Lower leg skin (tissue), 3 donors: Measurements from ENCODE around the gene UTF1.

Experiments
- POLR2A ChIP-seq, 2 donors: fragments of 450-650 bp; IDR thresholded peaks; one replicate each; pipeline ENCODE4 v1.6.1; 2016 to 2017; ENCODE audit warnings: antibody characterized with exemption in 2 of 2, mild to moderate bottlenecking in 1 of 2, moderate library complexity in 1 of 2
- TF ChIP-seq, protein P1 (sequence below), 3 donors: fragments of 450-650 bp; IDR thresholded peaks; one replicate each; pipeline ENCODE4 v1.5.1; 2016; ENCODE audit warnings: antibody characterized with exemption in 3 of 3, mild to moderate bottlenecking in 3 of 3, moderate library complexity in 2 of 3

DNA sequence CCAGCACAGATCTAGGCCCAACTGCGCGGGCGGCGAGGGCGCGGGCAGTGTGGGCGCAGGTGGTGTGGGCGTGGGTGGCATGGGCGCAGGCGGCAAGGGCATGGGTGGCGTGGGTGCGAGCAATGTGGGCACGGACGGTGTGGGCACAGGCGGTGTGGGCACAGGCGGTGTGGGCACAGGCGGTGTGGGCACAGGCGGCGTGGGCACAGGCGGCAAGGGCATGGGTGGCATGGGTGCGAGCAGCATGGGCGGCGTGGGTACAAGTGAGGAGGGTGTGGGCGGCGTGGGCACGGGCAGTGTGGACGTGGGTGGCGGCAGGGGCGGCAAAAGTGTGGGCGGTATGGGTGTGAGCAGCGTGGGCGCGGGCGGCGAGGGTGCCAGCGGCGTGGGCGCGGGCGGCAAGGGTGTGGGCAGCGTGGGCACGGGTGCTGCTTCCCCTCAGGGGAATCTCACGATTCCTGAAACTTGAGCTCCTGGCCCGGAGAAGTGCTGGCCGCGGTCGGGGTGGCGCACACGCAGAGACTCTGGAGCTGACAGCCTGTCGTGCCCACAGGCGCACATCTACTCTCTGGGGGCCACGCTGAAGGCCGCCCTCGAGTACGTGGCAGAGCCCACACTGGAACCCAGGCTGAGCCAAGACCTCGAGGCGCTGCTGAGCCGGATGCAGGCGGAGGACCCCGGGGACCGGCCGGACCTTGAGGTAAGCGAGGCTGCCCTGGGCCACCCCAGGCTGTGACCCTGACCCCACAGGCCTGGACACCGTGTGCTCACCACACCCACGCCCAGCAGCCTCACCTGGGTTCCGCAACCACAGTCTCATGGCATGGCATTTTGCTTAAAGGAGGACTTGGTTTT is 47.0 kb upstream of the UTF1 start:
- TF ChIP-seq, protein P1, sequence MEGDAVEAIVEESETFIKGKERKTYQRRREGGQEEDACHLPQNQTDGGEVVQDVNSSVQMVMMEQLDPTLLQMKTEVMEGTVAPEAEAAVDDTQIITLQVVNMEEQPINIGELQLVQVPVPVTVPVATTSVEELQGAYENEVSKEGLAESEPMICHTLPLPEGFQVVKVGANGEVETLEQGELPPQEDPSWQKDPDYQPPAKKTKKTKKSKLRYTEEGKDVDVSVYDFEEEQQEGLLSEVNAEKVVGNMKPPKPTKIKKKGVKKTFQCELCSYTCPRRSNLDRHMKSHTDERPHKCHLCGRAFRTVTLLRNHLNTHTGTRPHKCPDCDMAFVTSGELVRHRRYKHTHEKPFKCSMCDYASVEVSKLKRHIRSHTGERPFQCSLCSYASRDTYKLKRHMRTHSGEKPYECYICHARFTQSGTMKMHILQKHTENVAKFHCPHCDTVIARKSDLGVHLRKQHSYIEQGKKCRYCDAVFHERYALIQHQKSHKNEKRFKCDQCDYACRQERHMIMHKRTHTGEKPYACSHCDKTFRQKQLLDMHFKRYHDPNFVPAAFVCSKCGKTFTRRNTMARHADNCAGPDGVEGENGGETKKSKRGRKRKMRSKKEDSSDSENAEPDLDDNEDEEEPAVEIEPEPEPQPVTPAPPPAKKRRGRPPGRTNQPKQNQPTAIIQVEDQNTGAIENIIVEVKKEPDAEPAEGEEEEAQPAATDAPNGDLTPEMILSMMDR (IDR thresholded peaks at IDR 0.05): no peak
- TF ChIP-seq POLR2A (IDR thresholded peaks at IDR 0.05): no peak
